Hematopoietic multipotent progenitor cell treated with erythropoietin and hydrocortisone succinate and interleukin-3 and kit ligand, for 4 days (in vitro differentiated cells): ENCODE results near the gene EID3.

ENCODE experiments used
- DNase-seq: peaks from one replicate; pipeline ENCODE4 v3.0.0-alpha.2; 2015

EID3 gene

DNA sequence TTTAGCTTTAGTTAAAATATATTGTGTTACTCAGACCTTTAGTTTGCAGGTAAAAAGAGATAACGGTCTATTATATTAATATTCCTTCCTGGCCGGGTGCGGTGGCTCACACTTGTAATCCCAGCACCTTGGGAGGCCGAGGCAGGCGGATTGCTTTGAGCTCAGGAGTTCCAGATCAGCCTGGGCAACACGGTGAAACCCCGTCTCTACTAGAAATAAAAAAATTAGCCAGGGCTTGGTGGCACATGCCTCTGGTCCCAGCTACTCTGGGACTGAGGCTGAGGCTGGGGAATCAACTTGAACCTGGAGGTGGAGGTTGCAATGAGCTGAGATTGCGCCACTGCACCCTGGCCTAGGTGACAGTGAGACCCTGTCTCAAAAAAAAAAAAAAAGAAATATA is 13.2 kb upstream of the EID3 start:
- no peak for DNase-seq

DNA sequence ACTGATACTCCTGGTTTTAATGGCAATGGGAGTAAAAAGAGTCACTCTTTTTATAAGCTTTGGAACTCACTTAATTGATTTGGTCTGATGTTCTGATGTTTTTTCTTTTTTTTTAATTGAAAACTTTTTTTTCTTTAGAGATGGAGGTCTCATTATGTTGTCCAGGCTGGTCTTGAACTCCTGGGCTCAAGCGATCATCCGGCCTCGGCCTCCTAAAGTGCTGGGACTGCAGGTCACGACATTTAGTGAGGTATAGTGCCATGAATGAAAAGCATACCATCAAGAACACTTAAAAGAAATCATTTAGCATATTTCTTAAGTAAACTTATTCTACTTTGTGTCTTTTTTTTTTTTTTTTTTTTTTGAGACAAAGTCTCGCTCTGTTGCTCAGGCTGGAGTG is 12.7 kb upstream of the EID3 start:
- no peak for DNase-seq

DNA sequence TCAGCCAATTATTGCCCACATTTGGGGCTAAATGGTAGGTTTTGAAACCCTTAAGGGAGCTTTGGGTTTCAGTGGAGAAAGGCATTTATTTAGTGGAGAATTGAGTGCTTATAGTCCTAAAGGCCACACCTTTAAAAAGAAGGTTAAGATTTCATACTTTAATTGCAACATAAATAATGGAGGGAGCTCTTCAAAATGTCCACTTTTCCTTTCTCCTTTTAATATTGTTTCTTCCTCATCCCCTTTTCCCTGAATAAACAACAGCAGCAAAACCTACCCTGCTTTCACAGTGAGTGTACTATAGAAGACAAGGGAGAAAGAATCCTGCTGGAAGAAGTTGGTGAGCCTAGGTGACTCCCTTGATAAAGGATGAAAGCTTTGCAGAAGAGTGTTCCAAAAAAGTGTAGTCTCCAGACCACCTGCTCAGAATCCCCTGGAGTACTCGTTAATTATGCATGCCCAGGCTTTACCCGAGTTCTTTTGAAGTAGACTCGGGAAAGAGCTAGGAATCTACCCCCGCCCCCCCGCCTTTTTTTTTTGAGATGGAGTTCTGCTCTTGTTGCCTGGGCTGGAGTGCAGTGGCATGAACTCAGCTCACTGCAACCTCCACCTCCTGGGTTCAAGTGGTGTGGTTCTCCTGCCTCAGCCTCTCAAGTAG is 11.5 kb upstream of the EID3 start:
- DNase-seq = no peak

DNA sequence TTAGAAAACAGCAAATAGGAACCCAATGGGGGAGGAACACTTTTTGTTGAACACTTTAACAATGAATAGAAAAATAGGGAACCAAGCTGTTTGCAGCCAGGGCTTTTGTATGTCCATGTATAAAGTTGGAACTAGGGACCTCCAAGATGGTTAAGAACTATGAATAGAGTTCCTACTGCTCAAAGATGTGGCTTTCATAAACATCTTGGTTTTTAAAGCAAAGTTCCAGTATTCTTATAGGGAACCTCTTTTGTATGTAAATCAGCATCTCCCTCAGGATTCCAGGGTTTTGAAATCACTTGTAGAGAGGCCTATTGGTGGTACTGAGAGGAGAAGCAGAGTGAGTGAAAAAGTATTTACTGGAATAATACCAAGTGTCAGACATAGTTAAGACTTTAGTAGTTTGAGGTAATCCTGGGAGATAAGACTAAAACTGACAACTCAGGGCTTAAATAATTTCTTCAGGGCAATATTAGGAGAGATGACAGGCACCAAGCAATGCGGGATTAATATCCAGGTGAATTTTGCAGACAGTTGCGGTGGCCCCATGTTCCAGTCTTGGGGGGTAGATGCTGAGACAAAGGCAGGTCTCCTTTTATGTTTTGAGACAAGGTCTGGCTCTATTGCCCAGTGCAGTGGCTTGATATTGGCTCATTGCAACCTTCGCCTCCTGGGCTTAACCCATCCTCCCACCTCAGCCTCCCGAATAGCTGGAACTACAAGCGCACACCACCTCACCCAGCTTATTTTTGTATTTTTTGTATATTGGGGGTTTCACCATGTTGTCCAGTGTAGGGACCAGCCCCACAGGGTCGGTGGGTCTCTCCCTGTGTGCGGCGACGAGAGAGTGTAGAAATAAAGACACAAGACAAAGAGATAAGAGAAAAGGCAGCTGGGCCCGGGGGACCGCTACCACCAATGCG is 10.4 kb upstream of the EID3 start:
- DNase-seq = no peak

DNA sequence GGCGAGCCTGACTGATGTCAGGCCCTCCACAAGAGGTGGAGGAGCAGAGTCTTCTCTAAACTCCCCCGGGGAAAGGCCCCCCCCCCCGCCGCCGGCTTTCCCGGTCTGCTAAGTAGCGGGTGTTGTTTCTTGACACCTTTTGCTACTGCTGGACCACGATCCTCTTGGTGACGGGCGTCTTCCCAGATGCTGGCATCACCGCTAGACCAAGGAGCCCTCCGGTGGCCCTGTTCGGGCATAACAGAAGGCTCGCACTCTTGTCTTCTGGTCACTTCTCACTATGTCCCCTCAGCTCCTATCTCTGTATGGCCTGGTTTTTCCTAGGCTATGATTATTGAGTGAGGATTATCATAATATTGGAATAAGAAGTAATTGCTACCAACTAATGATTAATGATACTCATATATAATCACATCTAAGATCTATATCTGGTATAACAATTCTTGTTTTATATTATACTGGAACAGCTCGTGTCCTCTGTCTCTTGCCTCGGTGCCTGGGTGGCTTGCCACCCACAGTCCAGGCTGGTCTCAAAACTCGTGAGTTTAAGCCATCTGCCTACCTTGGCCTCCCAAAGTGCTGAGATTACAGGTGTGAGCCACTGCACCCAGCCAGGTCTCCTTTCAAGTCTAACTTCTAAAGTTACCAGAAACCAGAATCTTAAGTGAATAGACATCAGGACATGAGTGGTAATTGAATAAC is 9.2 kb upstream of the EID3 start:
- DNase-seq = peak; percentile 63

DNA sequence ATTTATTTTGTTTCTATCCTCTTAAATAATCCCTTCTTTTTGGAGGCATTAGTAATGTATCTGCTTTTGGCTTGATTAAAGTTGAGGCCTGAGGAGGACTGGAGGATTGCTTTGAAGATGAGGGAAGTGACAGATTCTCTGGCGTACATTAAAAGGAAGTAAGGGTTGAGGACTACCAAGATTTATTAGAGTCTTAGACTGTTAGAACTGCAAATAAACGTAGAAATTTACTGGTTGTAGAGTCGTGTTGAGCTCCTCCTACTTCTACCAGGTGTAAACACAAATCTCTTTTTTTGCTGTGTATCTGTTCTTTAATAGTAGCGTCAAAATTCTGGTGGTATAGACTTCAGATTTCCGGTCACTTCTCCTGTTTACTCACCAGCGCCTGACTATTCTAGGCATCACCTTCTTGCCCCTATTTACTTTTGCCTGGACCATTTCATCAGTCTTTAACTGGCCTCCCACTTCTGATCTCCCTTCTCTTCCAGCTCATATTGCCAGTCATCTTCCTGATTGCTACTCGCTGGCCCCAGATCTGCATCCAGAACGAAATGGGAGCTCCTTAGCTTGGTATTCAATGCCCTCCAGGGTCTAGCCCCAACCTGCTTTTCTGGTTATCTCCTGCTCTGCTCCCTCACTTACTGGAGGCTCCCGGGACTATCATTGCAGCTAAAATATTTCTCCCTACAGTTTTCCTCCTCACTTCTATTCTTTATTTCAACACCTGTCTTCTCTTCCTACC is 8.4 kb upstream of the EID3 start:
- DNase-seq = no peak

DNA sequence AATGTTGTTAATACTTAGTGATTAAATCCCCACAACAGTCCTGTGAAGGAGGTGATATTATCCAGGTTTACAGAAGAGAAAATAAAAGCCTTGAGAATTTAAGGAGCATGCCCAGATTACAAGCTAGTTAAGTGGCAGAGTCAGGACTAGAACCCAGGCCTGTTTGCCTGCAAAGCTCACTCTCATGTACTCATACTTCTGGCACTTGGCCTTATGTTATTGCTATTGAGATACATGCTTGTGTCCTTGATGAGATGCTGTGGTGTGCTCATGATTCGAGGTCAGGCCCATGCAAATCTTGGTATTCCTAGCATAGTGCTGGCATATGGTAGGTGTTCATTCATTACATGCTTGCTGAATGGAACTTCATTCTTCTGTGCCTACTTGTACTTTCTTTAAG is 7.6 kb upstream of the EID3 start:
- DNase-seq = no peak

DNA sequence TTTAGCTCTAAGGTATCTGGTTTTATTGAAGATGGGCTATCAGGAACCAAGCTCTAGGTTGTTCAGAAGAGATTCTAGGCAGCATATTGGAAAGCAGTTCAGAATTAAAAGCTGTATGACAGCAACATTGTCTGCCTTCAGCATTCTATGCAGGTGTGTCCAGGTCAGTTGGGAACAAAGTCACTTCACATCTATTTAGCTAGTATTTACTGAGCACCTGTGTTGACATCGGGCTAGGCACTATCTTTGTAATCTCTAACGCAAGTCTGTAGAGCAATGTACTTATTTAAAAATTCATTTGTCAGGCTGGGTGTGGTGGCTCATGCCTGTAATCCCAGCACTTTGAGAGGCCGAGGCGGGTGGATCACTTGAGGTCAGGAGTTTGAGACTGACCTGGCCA is 6.8 kb upstream of the EID3 start:
- no peak for DNase-seq

DNA sequence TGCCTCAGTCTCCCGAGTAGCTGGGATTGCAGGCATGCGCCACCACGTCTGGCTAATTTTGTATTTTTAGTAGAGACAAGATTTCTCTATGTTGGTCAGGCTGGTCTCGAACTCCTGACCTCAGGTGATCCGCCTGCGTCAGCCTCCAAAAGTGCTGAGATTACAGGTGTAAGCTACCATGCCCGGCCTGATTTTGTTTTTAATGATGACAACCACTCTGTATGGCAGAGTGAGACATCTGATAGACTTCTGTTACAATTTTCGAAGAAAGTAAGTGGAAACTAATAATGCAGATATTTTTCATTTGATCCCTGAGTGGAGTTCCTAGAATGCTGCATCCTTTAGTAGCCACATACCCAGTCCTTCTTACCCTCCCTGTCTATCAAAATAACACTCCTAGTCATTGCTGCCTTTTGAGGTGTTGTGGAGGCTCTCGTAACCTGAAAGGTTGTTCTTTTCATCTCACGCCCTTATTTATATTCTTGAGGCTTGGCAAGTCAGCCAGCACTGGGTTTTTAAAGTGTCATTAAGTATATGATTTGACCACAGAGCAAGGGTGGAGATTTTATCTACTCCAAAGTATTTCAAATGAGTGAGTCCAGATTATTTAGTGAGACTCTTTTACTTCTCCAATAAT is 5.9 kb upstream of the EID3 start:
- DNase-seq = no peak

DNA sequence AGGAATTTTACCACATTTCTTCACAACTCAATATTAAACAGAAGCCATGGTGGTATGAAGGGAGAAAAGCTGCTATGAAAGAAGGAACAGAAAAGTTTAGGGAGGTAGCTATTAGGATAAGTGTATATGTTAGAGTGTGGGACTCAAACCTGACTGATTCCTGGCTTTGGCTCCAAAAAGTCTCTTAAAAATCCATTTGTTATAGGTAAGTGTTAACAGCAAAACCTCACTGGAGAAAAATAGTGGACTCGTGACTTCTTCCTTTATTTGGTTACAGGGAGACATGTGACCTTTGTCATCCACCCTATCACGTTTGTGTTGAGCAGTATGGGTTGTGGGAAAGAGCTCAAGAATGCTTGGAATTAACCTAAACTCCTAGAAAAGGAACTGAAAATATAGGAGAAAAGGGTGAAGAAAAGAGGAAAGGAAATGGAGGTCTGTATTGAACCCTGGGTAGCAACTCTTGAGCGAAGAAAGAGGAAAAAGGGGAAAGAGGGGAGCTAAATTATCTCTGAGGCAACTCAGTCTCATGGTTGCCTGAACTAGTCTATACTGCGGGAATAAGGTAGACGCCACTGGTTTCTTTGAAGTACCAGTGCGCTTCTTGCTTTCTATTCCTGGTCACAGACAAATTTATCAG is 3.6 kb upstream of the EID3 start:
- no peak for DNase-seq

DNA sequence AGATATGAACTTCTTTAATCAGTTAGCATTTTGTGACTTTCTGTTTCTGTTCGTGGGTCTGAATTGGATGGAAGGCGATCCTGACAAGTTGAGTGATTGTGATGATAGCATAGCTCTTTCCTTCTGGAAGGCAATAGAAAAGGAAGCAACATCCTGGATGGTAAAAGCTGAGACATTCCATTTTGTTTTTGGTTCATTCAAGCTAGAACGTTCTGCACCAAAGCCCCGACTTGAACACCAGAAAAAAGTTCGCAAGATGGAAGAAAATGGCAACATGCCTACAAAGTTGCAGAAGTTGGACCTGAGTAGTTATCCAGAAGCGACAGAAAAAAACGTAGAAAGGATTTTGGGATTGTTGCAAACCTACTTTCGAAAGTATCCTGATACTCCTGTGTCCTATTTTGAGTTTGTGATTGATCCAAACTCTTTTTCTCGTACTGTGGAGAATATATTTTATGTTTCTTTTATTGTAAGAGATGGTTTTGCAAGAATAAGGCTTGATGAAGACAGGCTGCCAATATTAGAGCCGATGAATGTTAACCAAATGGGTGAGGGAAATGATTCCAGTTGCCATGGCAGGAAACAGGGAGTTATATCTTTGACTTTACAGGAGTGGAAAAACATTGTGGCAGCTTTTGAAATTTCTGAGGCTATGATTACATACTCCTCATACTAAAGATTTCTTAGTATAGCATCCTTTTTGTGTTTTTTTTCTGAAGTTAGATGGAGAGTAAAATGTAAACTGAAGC is 896 bp downstream of the EID3 start:
- no peak for DNase-seq

DNA sequence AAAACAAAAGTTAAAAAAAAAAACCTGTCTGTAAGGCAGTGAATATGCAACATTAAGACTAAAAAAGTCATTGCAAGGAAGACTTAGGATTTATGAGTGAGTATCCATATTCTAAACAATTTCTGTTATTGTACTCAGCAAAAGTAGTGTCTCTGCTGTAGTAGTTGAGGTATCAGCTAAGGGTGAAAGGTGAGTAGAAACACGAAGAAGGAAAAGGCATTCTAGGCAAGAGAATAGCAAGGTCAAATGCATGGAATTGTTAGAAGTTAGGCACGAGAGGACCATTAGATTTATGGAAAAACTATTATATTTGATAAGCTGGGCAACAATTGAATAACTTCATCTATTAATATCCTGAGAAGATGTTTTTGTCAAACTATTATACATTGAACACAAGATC is 1.8 kb downstream of the EID3 start:
- DNase-seq = no peak

DNA sequence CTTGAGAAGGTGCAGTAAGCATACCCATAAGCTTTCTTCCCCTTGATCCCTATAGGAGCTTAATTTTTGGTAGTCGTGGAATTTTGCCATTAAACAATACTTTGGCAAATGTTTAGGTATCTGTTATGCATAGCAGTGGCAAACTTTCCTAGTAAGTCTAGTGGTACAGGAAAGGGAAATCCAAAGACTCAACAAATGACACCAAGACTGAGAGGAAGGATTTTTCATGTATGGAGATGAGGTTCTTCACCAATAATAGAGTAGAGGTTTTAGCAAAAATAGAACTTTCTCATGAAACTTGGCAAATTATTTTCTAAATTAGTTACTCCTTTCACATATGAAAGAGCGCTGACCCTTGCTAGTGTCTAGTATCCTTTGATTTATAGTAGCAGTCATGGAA is 2.8 kb downstream of the EID3 start:
- DNase-seq = no peak

DNA sequence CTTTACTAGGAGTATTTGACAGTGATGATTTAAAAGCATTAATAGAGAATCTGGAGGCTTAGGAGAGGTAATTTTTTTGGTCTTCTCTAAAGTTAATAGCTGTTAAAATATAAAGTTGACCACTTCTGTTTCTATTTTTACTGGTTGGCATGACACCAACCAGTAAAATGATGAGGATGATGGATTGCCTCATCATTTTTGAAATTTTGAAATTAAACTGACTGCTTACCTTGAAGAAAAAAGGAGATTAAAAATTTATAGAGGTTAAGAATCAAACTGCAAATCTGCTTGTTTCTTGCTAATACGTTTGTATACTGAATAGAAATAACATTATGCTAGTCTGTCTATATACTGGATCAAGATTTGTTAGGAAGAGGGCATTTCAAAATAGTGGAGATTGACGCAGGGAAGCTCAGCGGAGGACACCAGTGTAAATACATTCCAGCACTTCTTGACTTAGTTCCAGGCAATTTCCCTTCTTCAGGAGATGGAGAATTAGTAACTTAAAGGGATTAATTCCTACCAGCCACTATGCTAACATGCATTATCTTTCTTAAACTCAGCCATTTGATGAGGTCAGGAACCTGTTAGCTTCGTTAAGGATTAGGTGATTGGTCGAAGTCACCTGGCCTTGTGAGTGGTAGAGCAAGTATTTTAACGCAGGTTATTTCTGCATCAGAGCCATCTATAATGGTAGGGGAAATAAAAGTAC is 3.6 kb downstream of the EID3 start:
- DNase-seq = no peak

DNA sequence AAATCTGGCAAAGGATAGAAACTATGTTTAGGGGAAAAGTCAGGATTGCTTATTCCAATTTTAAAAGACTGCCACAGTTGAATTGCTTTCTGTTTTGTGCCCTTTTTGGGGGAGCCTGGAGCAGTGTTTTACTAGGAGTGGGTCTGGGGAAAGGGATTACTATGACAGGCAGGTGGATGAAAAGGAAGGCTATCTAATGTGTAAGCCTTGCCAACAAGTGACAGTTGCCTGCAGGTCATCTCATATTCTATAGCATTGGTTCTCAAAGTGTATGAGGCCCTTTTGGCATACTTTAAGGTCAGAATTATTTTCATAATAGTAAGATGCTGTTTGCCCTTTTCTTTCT is 4.1 kb downstream of the EID3 start:
- no peak for DNase-seq

DNA sequence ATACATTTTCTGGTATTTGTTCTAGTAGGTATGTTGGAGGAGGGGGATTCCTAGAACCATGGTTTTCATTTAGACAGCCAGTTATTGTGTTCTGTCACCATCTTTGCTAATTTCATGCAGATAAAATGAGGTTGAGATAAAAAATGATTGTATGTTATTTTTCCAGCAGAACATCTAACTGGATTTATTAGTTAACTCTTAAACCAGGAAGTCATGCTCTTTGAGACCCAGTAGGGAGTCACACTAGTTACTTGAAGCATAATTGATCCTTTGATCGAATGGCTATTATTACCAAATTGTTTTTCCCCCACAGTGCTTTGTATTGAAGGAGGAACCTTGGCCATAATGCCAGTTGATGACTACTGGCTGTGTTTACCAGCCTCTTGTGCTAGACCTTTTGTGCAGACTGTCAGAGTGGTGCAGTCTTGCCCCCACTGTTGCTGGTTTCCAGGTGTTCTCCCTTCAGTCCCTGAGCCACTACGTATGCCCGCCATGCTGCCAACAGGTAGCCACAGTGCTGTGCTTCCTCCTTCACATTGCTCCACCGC is 6.0 kb downstream of the EID3 start:
- no peak for DNase-seq

DNA sequence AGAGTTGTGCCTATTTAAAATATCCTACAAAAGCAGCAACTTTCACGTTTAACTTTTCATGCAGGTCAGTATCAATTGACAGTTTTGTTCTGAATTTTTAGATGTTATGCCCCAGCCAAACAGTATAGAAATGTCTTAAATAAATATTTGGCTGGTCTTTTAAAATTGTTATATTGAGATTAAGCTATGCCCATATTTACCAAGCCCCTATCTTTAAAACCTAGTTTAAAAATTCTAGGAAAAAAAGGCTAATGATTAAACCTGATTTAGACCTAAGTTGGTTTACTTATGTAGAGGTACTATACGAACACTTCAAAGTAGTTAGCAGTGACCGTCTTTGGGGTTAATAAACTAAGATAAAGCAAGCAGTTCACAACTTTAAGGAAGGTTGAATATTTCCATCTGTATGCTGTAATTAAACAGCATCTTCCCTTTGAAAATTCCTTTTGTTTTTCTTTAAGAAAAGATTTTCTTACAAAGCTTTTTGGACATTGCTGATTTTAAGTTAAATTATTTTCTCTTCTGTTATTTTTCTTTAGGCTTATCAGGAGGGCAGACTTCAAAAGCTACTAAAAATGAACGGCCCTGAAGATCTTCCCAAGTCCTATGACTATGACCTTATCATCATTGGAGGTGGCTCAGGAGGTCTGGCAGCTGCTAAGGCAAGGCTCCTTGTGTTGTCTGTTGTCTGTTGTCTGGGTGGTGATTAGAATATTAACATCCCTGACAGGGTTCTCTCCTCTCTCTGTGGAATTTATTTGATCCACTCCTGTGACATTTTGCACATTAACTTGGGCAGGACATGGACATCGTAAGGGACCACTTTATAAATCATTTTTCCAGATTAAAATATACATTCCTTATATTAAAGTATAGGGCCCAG is 7.5 kb downstream of the EID3 start:
- DNase-seq = peak; percentile 13

DNA sequence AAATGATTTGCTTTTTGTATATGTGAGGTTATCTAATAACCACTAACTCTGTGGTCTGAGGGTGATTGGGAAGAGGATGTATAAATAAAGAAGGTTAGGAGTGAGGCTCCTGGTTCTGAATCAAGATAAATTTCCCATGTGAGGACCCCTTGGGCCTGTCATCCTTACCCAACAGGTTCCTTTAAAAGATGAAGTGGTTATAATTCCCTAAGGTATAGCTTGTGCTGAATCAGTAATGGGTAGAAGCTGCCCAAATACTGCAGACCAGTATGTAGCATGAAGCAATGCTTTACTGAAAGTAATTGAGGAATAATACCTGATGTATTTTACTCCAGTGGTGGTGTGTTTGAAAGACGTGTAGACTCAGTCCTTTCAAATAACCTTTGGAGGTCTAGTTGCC is 8.7 kb downstream of the EID3 start:
- DNase-seq = no peak

DNA sequence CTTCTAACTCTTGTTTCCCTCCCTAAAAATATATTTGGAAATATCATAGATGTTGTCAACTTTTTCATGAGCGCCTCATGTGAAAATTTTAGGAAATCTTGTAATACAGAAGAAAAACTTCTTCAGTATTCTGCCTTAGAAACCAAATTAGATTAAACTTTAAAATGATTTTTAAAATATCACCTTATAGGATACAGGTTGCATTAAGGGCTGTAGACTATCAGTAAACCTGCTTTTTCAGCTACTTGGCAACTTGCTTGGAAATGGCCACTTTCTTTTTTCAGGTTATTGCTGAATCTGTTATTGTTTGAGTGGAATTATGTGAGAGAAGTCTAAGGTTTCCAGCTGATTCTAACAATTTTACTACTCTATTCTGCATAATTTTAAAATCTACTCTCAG is 9.1 kb downstream of the EID3 start:
- no peak for DNase-seq
